Uterus (tissue), 2 donors: ENCODE data around the gene TSPAN3.

ENCODE experiments used
- POLR2A ChIP-seq, 2 donors: fragments of 450-650 bp; IDR thresholded peaks; one replicate each; pipeline ENCODE4 v1.6.1; 2016; ENCODE audit warnings: antibody characterized with exemption in 2 of 2, mild to moderate bottlenecking in 1 of 2, moderate library complexity in 1 of 2
- TF ChIP-seq, protein P1 (sequence below), 4 experiments: fragments of 200-600 bp in 2 of 4; fragments of 450-650 bp in 2 of 4; sonication (generic) in 2 of 4; IDR thresholded peaks; one replicate each; pipeline ENCODE4 v1.5.1; 2016 to 2019; ENCODE audit warnings: antibody characterized with exemption in 4 of 4, mild to moderate bottlenecking in 2 of 4, moderate library complexity in 1 of 4

DNA sequence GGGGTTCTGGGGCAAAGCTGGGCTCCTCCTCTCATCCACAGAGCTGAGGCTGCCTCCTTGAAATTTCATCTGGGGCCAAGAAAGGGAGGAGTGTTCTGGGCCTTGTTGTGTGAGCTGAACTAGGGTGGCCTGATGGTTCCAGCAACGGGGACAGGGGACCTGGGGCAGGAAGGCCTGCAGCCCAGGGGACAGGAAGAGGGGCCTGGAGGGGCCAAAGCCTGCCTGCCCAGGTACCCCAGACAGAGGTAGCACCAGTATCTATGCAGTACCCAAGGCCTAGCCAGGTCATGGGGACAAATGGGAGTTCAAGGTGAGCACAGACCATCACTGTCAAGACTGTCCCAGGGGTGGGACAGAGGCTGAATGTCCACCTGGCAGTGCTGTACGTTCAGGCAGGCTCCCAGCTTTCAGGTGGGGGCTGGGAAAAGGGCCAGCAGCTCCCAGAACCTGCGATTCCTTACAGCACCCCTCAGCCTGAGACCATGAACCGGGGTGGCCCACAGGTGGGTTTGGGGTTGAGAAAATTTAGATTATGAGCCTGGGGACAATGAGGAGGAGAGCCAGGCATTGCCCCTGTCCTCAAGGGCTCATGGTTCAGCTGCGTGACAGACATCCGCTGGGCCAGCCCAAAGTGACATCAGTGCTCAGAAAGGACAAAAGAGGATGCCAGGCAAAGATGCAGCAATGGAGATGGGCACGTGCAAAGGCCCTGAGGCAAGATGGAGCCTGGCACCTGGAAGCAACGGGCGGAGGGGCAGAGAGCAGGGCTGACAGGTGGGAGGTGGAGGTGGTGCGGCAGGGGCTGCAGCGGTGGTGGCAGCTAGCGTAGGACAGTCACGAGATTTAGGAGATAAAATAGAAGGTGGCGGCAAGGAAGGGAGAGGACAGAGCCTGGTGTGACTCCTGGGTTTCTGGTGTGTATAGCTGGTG, 48.0 kb downstream of the TSPAN3 start:
- TF ChIP-seq POLR2A (IDR thresholded peaks at IDR 0.05) = no peak
- TF ChIP-seq, protein P1, sequence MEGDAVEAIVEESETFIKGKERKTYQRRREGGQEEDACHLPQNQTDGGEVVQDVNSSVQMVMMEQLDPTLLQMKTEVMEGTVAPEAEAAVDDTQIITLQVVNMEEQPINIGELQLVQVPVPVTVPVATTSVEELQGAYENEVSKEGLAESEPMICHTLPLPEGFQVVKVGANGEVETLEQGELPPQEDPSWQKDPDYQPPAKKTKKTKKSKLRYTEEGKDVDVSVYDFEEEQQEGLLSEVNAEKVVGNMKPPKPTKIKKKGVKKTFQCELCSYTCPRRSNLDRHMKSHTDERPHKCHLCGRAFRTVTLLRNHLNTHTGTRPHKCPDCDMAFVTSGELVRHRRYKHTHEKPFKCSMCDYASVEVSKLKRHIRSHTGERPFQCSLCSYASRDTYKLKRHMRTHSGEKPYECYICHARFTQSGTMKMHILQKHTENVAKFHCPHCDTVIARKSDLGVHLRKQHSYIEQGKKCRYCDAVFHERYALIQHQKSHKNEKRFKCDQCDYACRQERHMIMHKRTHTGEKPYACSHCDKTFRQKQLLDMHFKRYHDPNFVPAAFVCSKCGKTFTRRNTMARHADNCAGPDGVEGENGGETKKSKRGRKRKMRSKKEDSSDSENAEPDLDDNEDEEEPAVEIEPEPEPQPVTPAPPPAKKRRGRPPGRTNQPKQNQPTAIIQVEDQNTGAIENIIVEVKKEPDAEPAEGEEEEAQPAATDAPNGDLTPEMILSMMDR (IDR thresholded peaks at IDR 0.05) = no peak
